Upper lobe of left lung (tissue), 6 donors: ENCODE measurements around the gene ZNF813. TPM values are rescaled to one million over a fixed set of nuclear protein-coding genes. Genes with fewer than 3 reads are reported as not detected.
"Not testable (repeated sequence)": the region's sequence is repeated elsewhere in the genome, so short reads cannot be mapped to it uniquely, and the experiment has no call there.

Experiments used
- ATAC-seq, 2 donors: fragments of 200-7000 bp; cut with Tn5 transposase; one replicate each; pipeline ENCODE4 v1.9.1; 2022; ENCODE audit warnings: mild to moderate bottlenecking in 2 of 2, moderate library complexity in 2 of 2; ENCODE audit not compliant: low FRiP score in 2 of 2
- DNase-seq, 2 donors: peaks; one replicate each; pipeline ENCODE4 v3.0.0-alpha.2; 2019 to 2020
- H3K27ac ChIP-seq, 4 donors: fragments of 200-600 bp; sonication (generic); one replicate each; pipeline ENCODE4 v1.5.1; 2016 to 2019
- H3K27me3 ChIP-seq, 4 donors: fragments of 200-600 bp; sonication (generic); one replicate each; pipeline ENCODE4 v1.5.1; 2017 to 2019
- H3K36me3 ChIP-seq, 4 donors: fragments of 200-600 bp; sonication (generic); one replicate each; pipeline ENCODE4 v1.5.1; 2016 to 2019
- H3K4me1 ChIP-seq, 4 donors: fragments of 200-600 bp; sonication (generic); one replicate each; pipeline ENCODE4 v1.5.1; 2018 to 2019
- H3K4me3 ChIP-seq, 4 donors: fragments of 200-600 bp; sonication (generic); one replicate each; pipeline ENCODE4 v1.5.1; 2017 to 2019; ENCODE audit warnings: mild to moderate bottlenecking in 2 of 4, moderate library complexity in 1 of 4
- H3K9me3 ChIP-seq, 4 donors: fragments of 200-600 bp; sonication (generic); one replicate each; pipeline ENCODE4 v1.5.1; 2018 to 2019
- CTCF ChIP-seq, 6 experiments: fragments of 450-650 bp in 4 of 6; fragments of 200-600 bp in 2 of 6; sonication (generic) in 2 of 6; IDR thresholded peaks; one replicate each; pipeline ENCODE4 v1.5.1; 2016 to 2019; ENCODE audit warnings: antibody characterized with exemption in 6 of 6
- EP300 ChIP-seq, 4 donors: sonication (generic); formaldehyde crosslinking; IDR thresholded peaks; one replicate each; pipeline ENCODE4 v1.5.1; 2017; ENCODE audit warnings: antibody characterized with exemption in 4 of 4, control low read depth in 2 of 4
- POLR2A ChIP-seq, 4 donors: fragments of 450-650 bp; IDR thresholded peaks; one replicate each; pipeline ENCODE4 v1.5.1; 2016 to 2017; ENCODE audit warnings: antibody characterized with exemption in 4 of 4, mild to moderate bottlenecking in 2 of 4
- POLR2AphosphoS5 ChIP-seq, 2 donors: sonication (generic); formaldehyde crosslinking; IDR thresholded peaks; one replicate each; pipeline ENCODE4 v1.5.1; 2017; ENCODE audit warnings: antibody characterized with exemption in 2 of 2
- WGBS, 2 donors: methylation state at CpG; one replicate each; pipeline ENCODE4 v1.1.5; 2017 to 2018; 5-methylcytosine and 5-hydroxymethylcytosine counted together
- total RNA-seq, 6 donors: library from RNA; depleted of rRNA in 4 of 6; stranded (reverse); fragments of >200 nt in 4 of 6; gene quantifications; one replicate each; pipeline versions ENCODE4 v1.1.0 to v1.2.1, GENCODE V29; 2016 to 2021
- donor health status: DM: no; HTN: no; CAD: no; lungs with moderate emphysema.
- donor health status: DM: no; HTN: yes; CAD: no; lungs with severe emphysema.

The ZNF813 gene
- total RNA-seq, 6 donors from 2014 or later, result 2.2 to 8.4 (median 3.1) TPM

GRCh38 chr19:53424968-53425597 is 42.5 kb upstream of the ZNF813 start:
- TF ChIP-seq POLR2A (IDR thresholded peaks at IDR 0.05) (no peak), EP300 (IDR thresholded peaks at IDR 0.05) (peak in 2 of 4 donors; percentile 94 to 97), POLR2AphosphoS5 (IDR thresholded peaks at IDR 0.05) (peak; percentile 72 to 81), CTCF (IDR thresholded peaks at IDR 0.05) (peak; percentile 72 to 87 (median 83))
- no peaks in the 10 kb centered on the region for H3K9me3 ChIP-seq
- H3K27ac ChIP-seq, result peak overlapping the region in 3 of 4 donors; percentile 21 to 40 (median 35)
- peak in 1 of 2 donors; percentile 81 for DNase-seq
- peaks cover 0 to 16% (median 3%) of the 10 kb centered on the region in 4 donors for H3K4me1 ChIP-seq
- peak; percentile 91 to 94 for ATAC-seq
- H3K36me3 ChIP-seq, result no peaks in the 10 kb centered on the region
- no peaks in the 10 kb centered on the region for H3K27me3 ChIP-seq
- no peak overlapping the region for H3K4me3 ChIP-seq
- WGBS, 2 donors, result 19 to 23% methylated on average over 9 of the region's 9 CpGs

GRCh38 chr19:53431399-53432087 is 36.0 kb upstream of the ZNF813 start, which contains the start of gene ZNF761:
TSS of gene ZNF761 (plus strand) at chr19:53431984. CDS start at chr19:53447269, 15,285 bp downstream.
- Histone ChIP-seq H3K36me3 (peaks cover 0 to 23% (median 1%) of the 10 kb centered on the region in 4 donors), H3K9me3 (no peaks in the 10 kb centered on the region), H3K4me1 (peaks cover 0 to 6% (median 6%) of the 10 kb centered on the region in 4 donors), H3K27ac (peak within 1 kb of the TSS; percentile 75 to 85 (median 82)), H3K4me3 (peak within 1 kb of the TSS; percentile 37 to 66 (median 60)), H3K27me3 (no peaks in the 10 kb centered on the region)
- peak; percentile 44 to 66 (median 50) for TF ChIP-seq CTCF (IDR thresholded peaks at IDR 0.05)
- TF ChIP-seq POLR2AphosphoS5 (IDR thresholded peaks at IDR 0.05), result peak; percentile 91 to 94
- TF ChIP-seq EP300 (IDR thresholded peaks at IDR 0.05), result no peak
- peak in 3 of 4 donors; percentile 75 to 84 (median 79) for TF ChIP-seq POLR2A (IDR thresholded peaks at IDR 0.05)
- ATAC-seq, result peak; percentile 100
- 1 to 2% methylated on average over 19 to 31 of the region's 46 CpGs for WGBS, 2 donors
- DNase-seq, result peak; percentile 99 to 100

GRCh38 chr19:53432088-53432661 is 35.4 kb upstream of the ZNF813 start:
- 1% methylated on average over 21 to 24 of the region's 30 CpGs for WGBS, 2 donors
- H3K36me3 ChIP-seq, result peaks cover 0 to 27% (median 3%) of the 10 kb centered on the region in 4 donors
- H3K4me1 ChIP-seq, result peaks cover 0 to 6% (median 6%) of the 10 kb centered on the region in 4 donors
- no peaks in the 10 kb centered on the region for H3K9me3 ChIP-seq
- peak overlapping the region; percentile 75 to 85 (median 82) for H3K27ac ChIP-seq
- ATAC-seq (peak; percentile 49 to 66), DNase-seq (peak; percentile 24 to 81)
- TF ChIP-seq POLR2A (IDR thresholded peaks at IDR 0.05), result no peak
- TF ChIP-seq CTCF (IDR thresholded peaks at IDR 0.05), result no peak
- no peak for TF ChIP-seq POLR2AphosphoS5 (IDR thresholded peaks at IDR 0.05)
- TF ChIP-seq EP300 (IDR thresholded peaks at IDR 0.05), result no peak
- peak overlapping the region; percentile 37 to 66 (median 60) for H3K4me3 ChIP-seq
- no peaks in the 10 kb centered on the region for H3K27me3 ChIP-seq

- peaks cover 0 to 39% (median 31%) of the 10 kb centered on the region in 4 donors for H3K9me3 ChIP-seq
- H3K27me3 ChIP-seq, H3K27ac ChIP-seq, ATAC-seq, DNase-seq, H3K4me3 ChIP-seq, H3K4me1 ChIP-seq: not testable (repeated sequence)
- WGBS, 2 donors, result 90 to 95% methylated on average over 2 of the region's 2 CpGs
- peaks cover 5 to 73% (median 31%) of the 10 kb centered on the region in 4 donors for H3K36me3 ChIP-seq
Measured at GRCh38 chr19:53443809-53444208, 23.7 kb upstream of the ZNF813 start.

- not testable (repeated sequence) for ATAC-seq, H3K4me3 ChIP-seq, H3K27me3 ChIP-seq, H3K4me1 ChIP-seq, DNase-seq, H3K27ac ChIP-seq
- Histone ChIP-seq H3K36me3 (peaks cover 15 to 72% (median 47%) of the 10 kb centered on the region in 4 donors), H3K9me3 (peaks cover 0 to 41% (median 32%) of the 10 kb centered on the region in 4 donors)
- 97 to 99% methylated on average over 5 of the region's 5 CpGs for WGBS, 2 donors
Measured at GRCh38 chr19:53447196-53447595, 20.3 kb upstream of the ZNF813 start.
